NCI-H128 (cell line): ENCODE results near the gene CAMP.
A peak's percentile ranks its signal among the peaks of the same experiment; 100 is the strongest.
"Not testable (repeated sequence)": the region's sequence is repeated elsewhere in the genome, so short reads cannot be mapped to it uniquely, and the experiment has no call there.

Source experiments
- DNase-seq: peaks from one replicate; lab custom pipeline; 2025; ENCODE audit not compliant: unreplicated experiment; lab: John Stamatoyannopoulos, UW

CAMP gene, protein sequence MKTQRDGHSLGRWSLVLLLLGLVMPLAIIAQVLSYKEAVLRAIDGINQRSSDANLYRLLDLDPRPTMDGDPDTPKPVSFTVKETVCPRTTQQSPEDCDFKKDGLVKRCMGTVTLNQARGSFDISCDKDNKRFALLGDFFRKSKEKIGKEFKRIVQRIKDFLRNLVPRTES

DNA sequence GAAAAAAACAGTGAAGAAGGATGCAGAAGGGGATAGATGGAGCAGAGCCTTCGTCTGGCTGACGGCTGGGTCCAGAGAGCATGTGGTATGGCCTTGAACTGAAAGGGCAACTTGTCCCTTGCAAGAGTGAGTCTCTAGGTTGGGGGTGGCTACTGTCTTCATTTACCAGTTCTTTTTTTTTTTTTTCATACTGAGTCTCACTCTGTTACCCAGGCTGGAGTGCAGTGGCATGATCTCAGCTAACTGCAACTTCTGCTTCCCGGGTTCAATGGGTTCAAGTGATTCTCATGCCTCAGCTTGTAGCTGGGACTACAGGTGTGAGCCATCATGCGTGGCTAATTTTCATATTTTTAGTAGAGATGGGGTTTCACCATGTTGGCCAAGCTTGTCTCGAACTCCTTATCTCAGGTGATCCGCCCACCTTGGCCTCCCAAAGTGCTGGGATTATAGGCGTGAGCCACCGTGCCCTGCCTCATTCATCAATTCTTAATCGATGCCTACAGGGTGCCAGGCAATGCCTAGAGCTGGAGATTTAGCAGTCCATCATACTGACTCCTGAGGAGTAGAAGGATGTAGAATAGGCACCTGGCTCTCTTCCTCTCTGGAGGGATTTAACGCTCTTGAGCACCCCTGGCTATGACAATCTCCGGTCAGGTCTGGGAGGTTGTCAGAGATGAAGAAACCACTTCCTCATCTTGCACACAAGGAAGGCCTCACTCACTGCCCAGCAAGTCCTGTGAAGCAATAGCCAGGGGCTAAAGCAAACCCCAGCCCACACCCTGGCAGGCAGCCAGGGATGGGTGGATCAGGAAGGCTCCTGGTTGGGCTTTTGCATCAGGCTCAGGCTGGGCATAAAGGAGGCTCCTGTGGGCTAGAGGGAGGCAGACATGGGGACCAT is at the start of gene CAMP:
TSS of gene CAMP (plus strand) at position 880 of the 898 bp plus-strand sequence. CDS start at position 897, 17 bp downstream.
- DNase-seq, result no peak

DNA sequence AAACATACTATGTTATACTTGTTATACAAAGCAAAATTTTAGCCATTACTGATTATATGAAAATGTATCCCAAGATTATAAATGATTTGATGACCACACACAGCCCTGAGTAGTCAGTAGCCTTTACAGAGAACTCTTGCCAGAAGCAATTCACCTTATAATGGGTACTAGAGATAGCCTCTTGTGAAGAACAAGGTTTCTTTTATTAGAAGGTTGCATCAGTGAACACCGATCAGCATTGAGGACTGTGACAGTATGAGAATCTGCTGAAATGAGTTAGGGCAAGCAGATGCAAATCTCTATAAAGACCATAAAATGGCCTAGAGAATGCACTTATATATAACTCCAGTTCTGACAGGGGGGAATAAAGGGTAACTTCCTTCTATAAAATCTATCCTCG is 45.2 kb upstream of the CAMP start:
- no peak for DNase-seq

DNA sequence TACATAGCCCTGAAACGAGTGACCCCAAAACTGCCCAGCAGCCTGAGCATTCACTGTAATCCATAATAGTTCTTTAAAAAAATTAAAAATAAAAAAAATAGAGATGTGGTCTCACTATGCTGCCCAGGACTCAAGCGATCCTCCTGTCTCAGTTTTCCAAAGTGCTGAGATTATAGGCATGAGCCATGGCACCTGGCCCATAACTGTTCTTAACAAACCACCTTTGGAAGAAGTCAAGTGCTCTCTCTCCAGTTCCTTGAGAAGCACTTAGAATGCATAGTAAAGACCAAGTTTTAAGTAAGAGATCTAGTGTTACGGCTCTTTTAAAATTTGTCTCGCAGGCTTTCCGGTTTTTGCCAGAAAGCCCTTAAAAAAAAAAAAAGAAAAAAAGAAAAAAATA is 43.3 kb upstream of the CAMP start:
- no peak for DNase-seq

DNA sequence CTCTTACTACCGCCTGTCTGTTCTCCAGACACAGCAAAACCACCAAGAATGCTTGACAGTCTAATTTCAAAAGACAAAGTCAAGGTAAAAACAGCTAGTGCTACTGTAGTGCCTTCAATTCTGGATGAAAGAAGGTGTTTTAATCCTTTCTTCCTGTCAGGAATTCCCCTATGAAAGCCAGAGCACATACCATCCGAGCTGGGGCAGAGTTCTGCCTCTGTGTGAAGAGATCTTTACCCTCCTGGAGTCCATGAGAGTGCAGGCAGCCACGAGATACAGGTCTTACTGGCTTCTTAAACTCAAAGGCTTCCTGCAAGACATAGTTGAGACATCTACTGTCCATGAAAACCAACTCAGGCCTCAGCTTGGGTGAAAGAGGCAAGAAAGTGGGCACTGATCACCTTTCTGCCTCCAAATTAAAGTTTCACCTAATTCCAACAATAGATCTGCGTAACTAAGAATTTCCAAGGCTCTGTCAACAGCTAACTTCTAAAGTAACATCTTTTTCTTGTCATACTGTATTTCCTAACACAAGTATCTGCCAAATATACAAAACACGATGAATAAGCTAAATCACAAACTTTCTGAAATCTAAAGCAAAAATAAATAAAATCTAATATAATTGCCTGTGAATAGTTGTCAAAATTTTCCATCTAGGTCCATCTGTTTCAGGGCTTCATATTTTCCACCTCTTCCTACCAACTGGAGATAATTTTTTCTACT is 42.6 kb upstream of the CAMP start:
- no peak for DNase-seq

DNA sequence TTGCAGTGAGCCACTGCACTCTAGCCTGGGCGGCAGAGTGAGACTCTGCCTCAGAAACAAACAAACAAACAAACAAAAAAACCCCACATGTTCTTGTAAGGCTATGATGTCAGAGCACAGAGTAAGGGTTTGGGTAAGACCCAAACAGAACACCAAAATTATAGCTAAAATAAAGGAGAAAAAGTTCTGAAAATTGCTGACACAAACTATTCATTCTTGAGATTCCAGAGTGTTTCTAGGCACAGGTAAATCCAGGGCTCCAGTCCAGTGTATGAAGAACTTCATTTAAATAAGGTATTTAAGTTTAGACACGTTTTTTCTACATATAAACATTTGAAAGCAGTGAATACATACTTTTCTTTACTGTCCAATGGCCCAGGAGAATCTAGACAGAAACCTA is 39.0 kb upstream of the CAMP start:
- DNase-seq, result no peak

DNA sequence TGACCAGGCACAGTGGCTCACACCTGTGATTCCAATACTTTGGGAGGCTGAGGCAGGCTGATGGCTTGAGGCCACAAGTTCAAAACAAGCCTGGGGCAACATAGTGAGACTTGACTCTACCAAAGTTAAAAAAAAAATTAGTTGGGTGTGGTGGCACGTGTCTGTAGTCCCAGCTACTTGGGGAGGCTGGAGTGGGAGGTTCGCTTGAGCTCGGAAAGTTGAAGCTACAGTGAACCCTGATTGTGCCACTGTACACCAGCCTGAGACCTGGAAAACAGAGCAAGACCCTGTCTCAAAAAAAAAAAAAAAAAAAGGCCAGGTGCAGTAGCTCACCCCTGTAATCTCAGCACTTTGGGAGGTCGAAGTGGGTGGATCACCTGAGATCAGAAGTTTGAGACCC is 38.2 kb upstream of the CAMP start:
- DNase-seq, result no peak

DNA sequence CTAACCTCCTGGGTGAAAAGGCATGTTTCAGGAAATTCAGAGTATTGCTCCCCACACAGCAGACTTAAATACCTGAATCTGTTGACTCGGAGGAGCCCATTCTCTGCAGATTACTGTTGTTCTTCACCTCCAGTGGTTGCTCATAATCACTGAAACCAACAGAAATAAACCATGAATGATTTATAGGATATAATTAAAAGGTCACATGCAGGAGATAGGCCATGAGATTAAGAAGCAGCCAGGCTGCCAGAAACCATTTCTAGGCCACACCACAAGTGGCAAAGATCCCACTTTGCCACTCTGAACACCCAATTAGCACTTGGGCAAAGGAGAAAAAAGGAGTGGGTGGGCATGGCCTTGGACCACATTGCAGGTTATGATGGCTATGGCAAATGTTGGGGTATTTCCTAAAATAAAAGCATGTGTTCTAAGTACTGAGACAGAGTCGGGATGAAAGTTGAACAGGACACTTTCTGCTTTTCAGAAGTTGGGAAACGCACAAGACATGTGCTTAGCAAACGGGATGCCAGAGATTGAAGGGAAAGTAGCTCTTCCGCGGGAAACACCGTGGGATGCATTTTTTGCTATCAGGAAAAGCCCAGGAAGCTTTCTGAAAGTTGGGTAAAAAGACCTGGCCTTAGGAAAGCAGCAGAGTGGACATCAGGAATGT is 36.5 kb upstream of the CAMP start:
- no peak for DNase-seq

DNA sequence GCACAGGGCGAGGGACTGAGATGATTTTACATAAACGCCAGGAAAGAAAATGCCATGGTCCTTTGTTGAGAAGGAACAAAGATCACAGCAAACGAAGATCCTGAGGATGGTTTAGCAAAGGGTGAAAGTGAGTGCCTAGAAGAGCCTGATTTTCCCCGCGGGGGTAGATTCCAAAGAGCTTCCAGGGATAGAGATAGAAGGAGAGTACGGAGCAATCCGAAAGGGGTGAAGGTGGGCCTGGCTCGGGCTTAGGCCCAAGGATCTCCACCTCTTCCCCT is 36.1 kb upstream of the CAMP start:
- no peak for DNase-seq

DNA sequence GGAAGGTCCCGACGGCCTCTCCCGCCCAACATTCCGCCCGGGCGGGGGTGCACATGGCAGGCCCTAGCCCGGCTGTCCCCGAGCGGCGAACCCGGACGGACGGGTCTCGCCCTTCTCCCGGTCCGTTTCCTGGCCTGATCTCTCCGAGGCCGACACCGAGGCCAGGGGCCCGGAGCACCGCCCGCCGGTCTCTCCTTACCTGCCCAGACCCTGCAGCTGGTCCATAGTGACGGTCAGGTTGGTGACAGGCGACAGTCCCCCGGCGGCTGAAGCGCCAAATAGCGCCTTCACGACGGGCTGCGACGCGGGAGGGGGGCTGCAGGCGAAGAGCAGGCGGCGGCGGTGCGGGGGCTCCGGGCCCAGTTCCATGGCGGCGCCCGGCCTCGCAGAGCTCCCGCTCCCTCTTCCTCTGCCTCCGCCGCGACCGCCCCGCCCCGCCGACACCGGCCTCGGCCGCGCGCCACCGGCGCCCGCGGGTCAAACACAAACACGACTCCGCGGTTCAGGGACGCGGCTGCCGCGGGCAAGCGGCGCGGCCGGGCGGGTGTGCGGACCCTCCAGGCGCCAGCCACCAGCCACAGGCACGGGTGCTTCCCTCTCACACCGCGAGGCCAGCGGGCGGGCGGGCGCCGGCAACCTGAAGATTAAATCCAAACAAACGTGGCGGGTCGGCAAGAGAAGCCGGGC is 35.6 kb upstream of the CAMP start:
- no peak for DNase-seq

DNA sequence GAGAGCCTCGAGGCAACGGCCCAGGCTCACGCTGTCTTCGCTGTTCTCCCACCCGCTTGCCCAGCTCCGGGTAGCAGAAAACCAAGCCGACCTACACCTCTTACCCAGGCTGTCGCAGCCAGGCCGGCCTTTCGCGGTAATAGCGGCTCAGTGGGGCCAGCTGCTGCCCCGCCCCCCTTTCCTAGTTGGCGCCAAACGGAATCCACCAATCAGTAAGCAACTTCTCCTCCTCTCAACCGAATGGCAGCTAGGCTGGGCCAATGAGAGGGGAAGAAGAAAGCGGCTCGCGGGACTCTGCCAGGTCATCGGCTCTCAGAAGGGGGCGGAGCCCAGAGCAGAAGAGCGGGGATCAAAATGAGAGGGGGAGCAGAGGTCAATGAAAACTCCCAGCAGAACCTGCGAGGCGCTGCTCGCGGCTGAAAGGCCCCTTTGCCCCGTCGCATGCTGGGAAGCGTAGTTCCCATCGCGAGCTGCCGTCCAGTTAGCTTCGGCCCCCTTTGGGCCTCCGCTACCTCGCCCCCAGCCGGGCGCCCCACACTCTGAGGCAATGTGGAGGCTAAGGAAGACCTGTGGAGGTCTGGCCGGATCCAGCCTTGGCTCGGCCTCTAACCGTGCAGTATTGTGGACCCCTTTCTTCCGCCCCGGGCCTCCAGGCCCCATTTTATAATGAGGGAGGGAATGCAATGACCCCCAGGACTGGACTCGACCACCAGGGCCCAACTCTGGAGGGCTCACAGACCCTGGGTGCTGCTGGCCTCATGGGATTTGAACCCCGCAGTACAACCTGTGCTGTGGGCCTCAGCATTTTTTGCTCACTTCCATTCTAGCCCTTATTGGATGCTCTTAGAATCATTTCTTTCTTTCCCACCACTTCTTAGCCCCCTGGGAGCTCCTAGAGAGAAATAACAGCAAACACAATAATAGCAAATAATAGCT is 34.8 kb upstream of the CAMP start, which contains the start of gene CDC25A:
TSS of gene CDC25A (minus strand) at position 152 of the 936 bp plus-strand sequence. CDS start 470 bp downstream, outside the sequence.
- DNase-seq, result peak; percentile 91

DNA sequence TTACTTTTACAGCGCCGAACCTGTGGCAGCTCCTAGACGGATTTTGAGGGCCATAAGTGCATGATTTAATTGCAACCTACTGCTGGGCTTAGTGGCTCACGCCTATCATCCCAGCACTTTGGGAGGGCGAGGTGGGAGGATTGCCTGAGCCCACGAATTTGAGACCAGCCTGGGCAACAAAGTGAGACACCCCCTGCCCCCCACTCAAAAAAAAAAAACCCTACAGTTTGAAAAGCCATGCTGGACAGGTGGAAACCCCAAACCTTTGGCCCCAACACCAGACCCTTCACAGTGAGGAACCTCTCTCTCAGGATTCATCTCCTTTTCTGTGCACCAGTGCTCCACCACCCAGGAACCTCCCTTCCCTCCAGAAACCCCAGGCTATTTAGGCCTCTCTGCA is 34.0 kb upstream of the CAMP start:
- DNase-seq, result no peak

DNA sequence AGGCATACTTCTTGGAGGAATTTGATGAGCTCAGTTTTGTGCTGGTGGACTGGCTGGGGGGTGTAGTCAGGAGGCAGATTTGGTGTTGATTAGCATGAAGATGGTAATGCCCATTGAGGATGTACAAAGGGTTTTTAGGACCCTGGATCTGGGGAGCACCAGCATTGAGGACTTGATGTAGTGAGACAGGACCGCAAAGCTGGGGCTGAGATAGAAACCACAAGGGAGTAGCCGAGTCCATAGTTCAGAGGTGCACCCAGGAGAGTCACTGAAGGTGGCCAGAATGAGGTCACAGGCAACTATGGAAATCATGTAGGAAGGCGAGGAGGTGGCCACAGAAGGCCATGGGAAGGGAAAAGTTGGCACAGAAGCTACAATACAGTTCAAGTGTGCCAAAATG is 32.4 kb upstream of the CAMP start:
- DNase-seq, result no peak

DNA sequence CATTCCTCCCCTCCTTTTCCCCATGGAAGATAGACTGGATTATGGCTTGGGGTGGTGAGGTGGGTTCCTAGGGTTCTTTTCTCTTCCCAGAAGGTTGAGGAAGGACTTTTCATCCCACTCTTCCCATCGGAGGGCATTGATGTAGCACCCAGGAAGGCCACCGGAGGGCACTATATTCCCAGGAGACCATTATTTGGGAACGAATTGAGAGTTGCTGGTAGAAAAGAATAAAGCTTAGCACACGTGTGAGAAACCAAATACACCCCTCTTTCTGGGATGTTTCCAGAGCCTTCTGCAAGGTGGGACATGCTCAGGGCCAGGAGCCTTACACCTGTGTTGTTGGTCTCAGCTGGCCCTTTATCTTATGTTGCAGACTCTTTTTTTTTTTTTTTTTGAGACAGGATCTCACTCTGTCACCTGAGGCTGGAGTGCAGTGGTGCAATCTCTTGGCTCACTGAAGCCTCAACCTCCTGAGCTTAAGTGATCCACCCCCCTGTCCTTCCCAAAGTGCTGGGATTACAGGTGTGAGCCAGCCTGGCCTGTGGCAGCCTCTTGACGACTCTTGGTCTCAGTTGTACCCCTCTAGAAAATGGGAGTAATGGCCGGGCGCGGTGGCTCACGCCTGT is 28.7 kb upstream of the CAMP start:
- DNase-seq, result peak; percentile 12

DNA sequence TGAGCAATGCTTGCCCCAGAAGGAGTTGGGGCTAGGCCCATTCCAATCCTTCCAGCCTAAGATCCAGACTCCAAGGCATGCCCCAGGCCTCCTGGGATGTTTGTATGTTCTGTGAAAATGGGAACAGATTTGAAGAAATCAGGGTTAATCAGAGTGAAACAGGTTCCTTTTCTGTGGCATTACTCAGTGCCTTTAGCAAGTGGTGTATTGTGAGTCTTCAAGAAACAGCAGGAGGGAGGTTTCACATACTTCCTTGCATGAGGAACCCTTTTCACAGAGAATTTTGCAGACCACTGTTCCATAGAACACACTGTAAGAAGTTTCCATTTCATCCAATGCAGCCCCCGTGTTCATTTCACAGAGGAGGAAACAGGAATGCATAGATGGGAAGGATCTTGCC is 26.7 kb upstream of the CAMP start:
- no peak for DNase-seq

DNA sequence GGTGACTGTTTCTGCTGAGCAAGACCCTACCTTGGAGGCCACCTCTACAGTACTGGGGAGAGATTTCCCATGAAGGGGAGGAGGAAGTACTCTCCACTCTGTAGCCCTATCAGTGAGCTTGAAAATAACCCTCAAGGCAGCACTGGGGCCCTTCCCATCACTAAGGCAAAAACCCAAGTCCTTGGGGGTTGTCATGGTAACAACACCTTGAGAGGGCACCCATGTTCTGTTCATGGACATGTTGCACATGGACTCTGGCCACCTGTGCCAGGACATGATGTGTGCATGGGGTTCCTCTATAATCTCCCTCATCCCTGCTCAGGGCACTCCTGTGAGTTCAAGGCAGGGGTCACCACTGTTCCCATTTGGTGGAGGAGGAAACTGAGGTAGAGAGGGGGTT is 24.2 kb upstream of the CAMP start:
- no peak for DNase-seq

DNA sequence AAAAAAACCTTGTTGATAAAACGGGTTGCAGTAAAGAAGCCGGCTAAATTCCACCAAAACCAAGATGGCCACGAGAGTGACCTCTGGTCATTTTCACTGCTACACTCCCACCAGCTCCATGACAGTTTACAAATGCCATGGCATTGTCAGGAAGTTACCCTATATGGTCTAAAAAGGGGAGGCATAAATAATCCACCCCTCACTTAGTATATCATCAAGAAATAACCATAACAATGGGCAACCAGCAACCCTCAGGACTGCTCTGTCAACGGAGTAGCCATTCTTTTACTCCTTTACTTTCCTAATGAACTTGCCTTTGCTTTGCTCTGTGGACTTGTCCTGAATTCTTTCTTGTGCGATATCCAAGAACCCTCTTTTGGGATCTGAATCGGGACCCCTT is 20.7 kb upstream of the CAMP start:
- no peak for DNase-seq

DNA sequence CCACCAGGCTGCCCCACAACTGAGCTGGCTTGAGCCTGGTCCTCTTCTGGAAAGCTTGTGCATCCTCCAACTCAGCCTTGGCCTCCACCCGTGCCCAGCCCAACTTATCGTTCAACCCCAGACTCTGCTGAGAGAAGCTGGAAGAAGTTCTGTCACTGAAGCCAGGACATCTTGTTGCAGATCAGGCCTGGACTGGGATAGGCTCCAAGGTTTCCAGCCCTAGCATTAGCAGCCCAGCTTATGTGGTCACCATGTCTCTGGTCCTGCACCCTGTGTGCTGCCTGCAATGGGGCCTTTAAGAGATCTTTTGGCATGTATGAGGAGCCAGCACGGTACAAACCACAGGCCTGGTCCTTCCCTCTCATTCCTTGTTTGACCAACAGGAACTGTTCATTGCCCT is 15.2 kb upstream of the CAMP start:
- no peak for DNase-seq

DNA sequence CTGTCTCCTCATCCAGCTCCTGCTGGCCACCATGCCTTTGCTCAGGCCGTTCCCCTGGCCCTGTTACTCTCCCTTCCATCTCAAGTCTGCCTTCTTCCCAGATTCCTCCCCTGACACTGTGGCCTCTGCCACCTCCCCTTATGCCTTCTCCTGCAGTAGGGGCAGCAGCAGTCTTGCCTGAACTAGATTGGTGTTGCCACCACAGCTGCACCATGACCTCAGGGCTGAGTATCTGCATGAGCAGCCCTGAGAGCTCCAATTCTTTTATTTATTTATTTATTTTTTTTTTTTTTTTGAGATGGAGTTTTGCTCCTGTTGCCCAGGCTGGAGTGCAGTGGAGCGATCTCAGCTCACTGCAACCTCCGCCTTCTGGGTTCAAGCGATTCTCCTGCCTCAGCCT is 13.8 kb upstream of the CAMP start:
- no peak for DNase-seq

DNA sequence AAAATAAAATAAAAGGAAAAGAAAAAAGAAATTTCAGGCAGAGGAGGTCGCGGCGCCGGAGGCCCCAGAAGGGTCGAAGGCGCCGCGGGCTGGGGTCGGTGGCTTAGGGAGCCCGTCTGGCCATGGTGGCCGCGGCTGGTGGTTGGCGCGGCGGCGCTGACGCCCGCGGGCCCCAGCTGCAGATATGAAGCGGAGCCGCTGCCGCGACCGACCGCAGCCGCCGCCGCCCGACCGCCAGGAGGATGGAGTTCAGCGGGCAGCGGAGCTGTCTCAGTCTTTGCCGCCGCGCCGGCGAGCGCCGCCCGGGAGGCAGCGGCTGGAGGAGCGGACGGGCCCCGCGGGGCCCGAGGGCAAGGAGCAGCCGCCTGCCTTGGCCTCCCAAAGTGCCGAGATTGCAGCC is 12.8 kb upstream of the CAMP start:
- not testable (repeated sequence) for DNase-seq
